BJ (cell line): ENCODE data around the gene JAKMIP1. TPM values are rescaled to one million over a fixed set of nuclear protein-coding genes. Genes with fewer than 3 reads are reported as not detected.

ENCODE experiments used
- CTCF ChIA-PET: fragments of 350-600 bp; formaldehyde crosslinking; extraction: SDS; loops from one replicate; lab custom pipeline; 2021; ENCODE audit warnings: antibody characterized with exemption, inconsistent platforms; lab: Yijun Ruan, JAX
- POLR2A ChIA-PET: fragments of 300-600 bp; sonication (Branson Sonifier 250); formaldehyde crosslinking; extraction: SDS; loops from one replicate; lab custom pipeline; 2021; ENCODE audit warnings: antibody characterized with exemption; lab: Charles Lee
- DNase-seq: peaks from one replicate; pipeline ENCODE4 v3.0.0-alpha.2; 2011; ENCODE audit warnings: low read depth
- H3K27me3 ChIP-seq: 2 replicates; pipeline ENCODE4 v1.6.0; 2011; ENCODE audit warnings: low read length; ENCODE audit not compliant: control insufficient read depth, insufficient read depth
- H3K36me3 ChIP-seq: 2 replicates; pipeline ENCODE4 v1.5.1; 2011; ENCODE audit warnings: low read length; ENCODE audit not compliant: control insufficient read depth, insufficient read depth
- H3K4me3 ChIP-seq: 2 replicates; pipeline ENCODE4 v1.5.1; 2011; ENCODE audit warnings: low read depth, mild to moderate bottlenecking, control low read depth, low read length
- polyA plus RNA-seq: library from polyadenylated mRNA; depleted of rRNA; stranded (reverse); fragments of >200 nt; gene quantifications from 2 replicates; pipeline ENCODE4 v1.2.3, GENCODE V29; 2011
- TF ChIP-seq, protein P1 (sequence below): IDR thresholded peaks from 2 replicates; pipeline ENCODE4 v1.5.1; 2011; ENCODE audit warnings: low read depth, mild to moderate bottlenecking, control low read depth, inconsistent platforms, low read length, moderate library complexity; ENCODE audit not compliant: insufficient read depth

JAKMIP1 gene
- polyA plus RNA-seq, 1 experiment, result not detected

DNA sequence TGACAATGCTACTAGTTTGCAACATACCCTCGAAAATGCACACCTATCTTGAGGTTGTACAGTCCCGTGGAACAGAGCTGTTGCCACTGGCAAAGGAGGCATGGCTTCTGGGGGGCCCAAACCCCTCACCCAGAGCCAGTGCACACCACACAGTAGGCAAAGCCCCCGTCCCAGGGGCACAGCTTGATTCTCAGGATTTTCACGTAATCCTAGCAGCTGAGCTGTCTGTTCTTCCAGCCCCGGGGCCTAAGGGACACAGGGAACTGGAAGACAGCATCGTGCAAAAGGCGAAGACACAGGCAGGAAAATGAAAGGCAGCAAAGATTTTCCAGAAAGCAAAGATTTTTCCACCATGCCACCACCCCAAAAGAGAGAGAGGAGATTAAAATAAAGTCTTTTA, 77.2 kb downstream of the JAKMIP1 start:
- Histone ChIP-seq H3K36me3 (no peaks in the 10 kb centered on the region), H3K4me3 (no peak overlapping the region), H3K27me3 (no peaks in the 10 kb centered on the region)
- ChIA-PET CTCF (no interaction called here), POLR2A (no interaction called here)
- no peak for DNase-seq
- TF ChIP-seq, protein P1, sequence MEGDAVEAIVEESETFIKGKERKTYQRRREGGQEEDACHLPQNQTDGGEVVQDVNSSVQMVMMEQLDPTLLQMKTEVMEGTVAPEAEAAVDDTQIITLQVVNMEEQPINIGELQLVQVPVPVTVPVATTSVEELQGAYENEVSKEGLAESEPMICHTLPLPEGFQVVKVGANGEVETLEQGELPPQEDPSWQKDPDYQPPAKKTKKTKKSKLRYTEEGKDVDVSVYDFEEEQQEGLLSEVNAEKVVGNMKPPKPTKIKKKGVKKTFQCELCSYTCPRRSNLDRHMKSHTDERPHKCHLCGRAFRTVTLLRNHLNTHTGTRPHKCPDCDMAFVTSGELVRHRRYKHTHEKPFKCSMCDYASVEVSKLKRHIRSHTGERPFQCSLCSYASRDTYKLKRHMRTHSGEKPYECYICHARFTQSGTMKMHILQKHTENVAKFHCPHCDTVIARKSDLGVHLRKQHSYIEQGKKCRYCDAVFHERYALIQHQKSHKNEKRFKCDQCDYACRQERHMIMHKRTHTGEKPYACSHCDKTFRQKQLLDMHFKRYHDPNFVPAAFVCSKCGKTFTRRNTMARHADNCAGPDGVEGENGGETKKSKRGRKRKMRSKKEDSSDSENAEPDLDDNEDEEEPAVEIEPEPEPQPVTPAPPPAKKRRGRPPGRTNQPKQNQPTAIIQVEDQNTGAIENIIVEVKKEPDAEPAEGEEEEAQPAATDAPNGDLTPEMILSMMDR, result no peak

DNA sequence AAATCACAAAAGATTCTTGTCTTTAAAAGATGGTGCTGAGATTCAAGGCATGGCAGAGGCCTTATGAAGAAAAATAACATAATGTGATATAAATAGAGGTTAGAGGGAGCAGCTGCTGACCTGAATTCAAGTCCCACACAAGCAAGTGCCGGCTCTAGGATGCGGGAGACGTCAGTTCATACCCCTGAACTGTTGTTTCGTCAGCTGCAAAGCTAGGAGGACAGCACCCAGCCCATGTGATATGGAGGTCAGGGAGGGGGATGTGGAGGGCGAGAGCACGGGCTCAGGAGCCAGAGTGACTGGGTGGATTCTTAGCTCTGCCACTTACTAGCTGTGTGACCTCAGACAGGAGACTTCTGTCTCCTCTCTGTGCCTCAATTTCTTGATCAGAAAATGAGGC, 77.9 kb downstream of the JAKMIP1 start:
- ChIA-PET CTCF (no interaction called here), POLR2A (no interaction called here)
- no peak for DNase-seq

DNA sequence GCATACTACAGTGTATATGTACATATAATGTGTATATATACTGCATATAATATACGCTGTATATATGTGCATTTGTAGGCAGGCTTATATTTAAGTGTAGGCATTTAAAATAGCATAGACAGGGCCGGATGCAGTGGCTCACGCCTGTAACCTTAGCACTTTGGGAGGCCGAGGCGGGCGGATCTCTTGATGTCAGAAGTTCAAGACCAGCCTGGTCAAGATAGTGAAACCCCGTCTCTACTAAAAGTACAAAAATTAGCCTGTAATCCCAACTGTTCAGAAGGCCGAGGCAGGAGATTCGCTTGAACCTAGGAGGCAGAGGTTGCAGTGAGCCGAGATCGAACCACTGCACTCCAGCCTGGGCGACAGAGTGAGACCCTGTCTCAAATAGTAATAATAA, 78.4 kb downstream of the JAKMIP1 start:
- Histone ChIP-seq H3K36me3 (no peaks in the 10 kb centered on the region), H3K27me3 (no peaks in the 10 kb centered on the region), H3K4me3 (no peak overlapping the region)
- no peak for DNase-seq
- ChIA-PET POLR2A (no interaction called here), CTCF (no interaction called here)
- TF ChIP-seq, protein P1, result no peak

More for the DNA sequence above, 77.9 kb downstream of the JAKMIP1 start:
- Histone ChIP-seq H3K27me3 (no peaks in the 10 kb centered on the region), H3K4me3 (no peak overlapping the region), H3K36me3 (no peaks in the 10 kb centered on the region)
- TF ChIP-seq, protein P1, result no peak

DNA sequence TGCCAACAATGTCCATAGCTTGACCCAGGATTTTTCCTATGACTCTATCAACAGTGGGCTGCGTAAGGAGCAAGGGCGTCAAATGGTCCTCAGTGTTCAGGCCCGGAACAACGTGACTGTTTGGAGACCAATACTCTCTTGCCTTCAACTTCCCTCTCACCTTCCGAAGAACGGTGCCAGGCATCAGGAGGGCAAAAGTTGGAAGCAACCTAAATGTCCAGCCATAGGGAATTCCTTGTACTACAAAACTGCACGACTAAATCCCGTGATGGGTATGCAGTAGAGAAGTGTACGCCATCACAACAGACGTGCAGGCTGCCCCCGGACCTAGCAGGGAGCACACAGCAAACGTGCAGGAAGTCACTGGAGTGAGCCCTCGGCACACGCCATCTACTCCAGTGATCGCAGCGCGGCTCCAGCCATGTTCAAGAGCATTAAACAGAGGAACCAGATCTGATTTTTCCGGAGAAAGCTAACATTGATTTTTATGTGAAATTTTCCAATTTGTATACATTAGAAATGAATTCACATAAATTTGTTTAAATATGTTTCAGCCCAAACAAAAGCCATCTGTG, 79.0 kb downstream of the JAKMIP1 start:
- CTCF ChIA-PET, result no interaction called here
- TF ChIP-seq, protein P1, result no peak
- POLR2A ChIA-PET, result no interaction called here
- no peaks in the 10 kb centered on the region for H3K36me3 ChIP-seq
- H3K27me3 ChIP-seq, result no peaks in the 10 kb centered on the region
- H3K4me3 ChIP-seq, result no peak overlapping the region
- no peak for DNase-seq

DNA sequence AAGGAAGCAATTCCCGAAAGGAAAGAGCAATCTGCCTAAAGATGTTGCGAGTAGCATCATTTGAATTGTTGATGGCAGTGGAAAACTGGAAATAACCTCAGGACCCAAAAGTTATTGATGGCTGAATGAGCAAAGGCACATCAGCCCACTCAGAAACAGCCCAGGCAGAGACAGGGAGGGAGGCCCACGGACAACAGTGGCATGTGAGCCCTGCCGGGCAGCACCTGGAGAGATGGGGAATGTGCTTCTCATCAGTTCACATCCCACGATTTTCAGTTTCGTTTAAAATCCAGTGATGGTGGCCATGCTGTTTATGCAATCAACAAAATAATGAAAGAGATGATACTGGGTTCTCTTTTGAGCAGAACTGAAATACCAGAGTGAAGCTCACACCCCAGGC, 80.0 kb downstream of the JAKMIP1 start:
- no peaks in the 10 kb centered on the region for H3K36me3 ChIP-seq
- H3K27me3 ChIP-seq, result no peaks in the 10 kb centered on the region
- TF ChIP-seq, protein P1, result no peak
- CTCF ChIA-PET, result no interaction called here
- no peak overlapping the region for H3K4me3 ChIP-seq
- POLR2A ChIA-PET, result no interaction called here
- DNase-seq, result no peak
